Tibial nerve (tissue), 4 donors: ENCODE results near the gene DNTT.

Source experiments
- CTCF ChIP-seq, 5 experiments: fragments of 200-600 bp in 3 of 5; fragments of 450-650 bp in 2 of 5; sonication (generic) in 3 of 5; IDR thresholded peaks; one replicate each; pipeline ENCODE4 v1.5.1; 2016 to 2019; ENCODE audit warnings: antibody characterized with exemption in 5 of 5, mild to moderate bottlenecking in 3 of 5, moderate library complexity in 2 of 5
- EP300 ChIP-seq, 2 donors: sonication (generic); formaldehyde crosslinking; IDR thresholded peaks; one replicate each; pipeline ENCODE4 v1.6.1; 2017; ENCODE audit warnings: antibody characterized with exemption in 2 of 2, mild to moderate bottlenecking in 1 of 2

GRCh38 chr10:96322275-96322674 is 18.0 kb downstream of the DNTT start:
- TF ChIP-seq EP300 (IDR thresholded peaks at IDR 0.05) = no peak
- no peak for TF ChIP-seq CTCF (IDR thresholded peaks at IDR 0.05)
